HCT116 (cell line): ENCODE results near the gene ERGIC2. TPM values are rescaled to one million over a fixed set of nuclear protein-coding genes. Genes with fewer than 3 reads are reported as not detected.

Experiments used
- ATAC-seq: fragments of 200-7000 bp; cut with Tn5 transposase; 2 replicates; pipeline ENCODE4 v1.9.1; 2020; ENCODE audit warnings: mild to moderate bottlenecking, moderate library complexity
- BruUV-seq: library from RNA; stranded (reverse); fragments of 400-500 nt; replicated peaks from 2 replicates; lab custom pipeline; 2021; lab: Mats Ljungman, UMichigan
- CTCF ChIA-PET: fragments of 300-600 bp; sonication (Branson Sonifier 250); formaldehyde crosslinking; loops from one replicate; lab custom pipeline; 2021; ENCODE audit warnings: antibody characterized with exemption; lab: Charles Lee
- POLR2A ChIA-PET: fragments of 300-600, 350-600 bp; sonication (Branson Sonifier 250); formaldehyde crosslinking; loops from one replicate; lab custom pipeline; 2021; ENCODE audit warnings: antibody characterized with exemption; lab: Charles Lee
- RAD21 ChIA-PET, 2 experiments: fragments of 300-600 bp; sonication (Branson Sonifier 250); formaldehyde crosslinking; loops; one replicate each; lab custom pipeline; 2023; ENCODE audit warnings: low total read pairs in 2 of 2; ENCODE audit not compliant: uncharacterized antibody in 2 of 2, unreplicated experiment in 2 of 2, low non-redundant PET in 1 of 2; lab: Charles Lee
- DNase-seq: peaks from one replicate; pipeline ENCODE4 v3.0.0-alpha.2; 2010; ENCODE audit warnings: low read depth, low spot score
- H2AFZ ChIP-seq: fragments of 200-600 bp; shearing (Covaris generic), sonication (generic); 2 replicates; pipeline ENCODE4 v1.6.1; 2017; ENCODE audit warnings: low read depth, mixed run types, mixed read lengths, antibody characterized with exemption, low read length; ENCODE audit not compliant: poor library complexity, severe bottlenecking
- H3K27ac ChIP-seq: 2 replicates; pipeline ENCODE4 v1.5.1; 2012; ENCODE audit warnings: low read depth, low read length
- H3K27me3 ChIP-seq: fragments of 200-600 bp; sonication (generic); 2 replicates; pipeline ENCODE4 v1.6.1; 2016; ENCODE audit warnings: mixed run types, low read length, mixed read lengths; ENCODE audit not compliant: insufficient read depth
- H3K36me3 ChIP-seq, 2 experiments: fragments of 200-500 bp in 1 of 2; fragments of 200-600 bp in 1 of 2; sonication (Bioruptor generic) in 1 of 2; sonication (generic) in 1 of 2; 2 replicates each; pipeline versions ENCODE4 v1.5.1 to v1.6.1; 2014 to 2016; ENCODE audit warnings: low read length in 2 of 2, inconsistent platforms in 1 of 2, mixed read lengths in 1 of 2, mixed run types in 1 of 2; ENCODE audit not compliant: insufficient read depth in 2 of 2, control insufficient read depth in 1 of 2
- H3K4me1 ChIP-seq, 2 experiments: fragments of 200-600 bp in 1 of 2; sonication (generic) in 1 of 2; 2 replicates each; pipeline versions ENCODE4 v1.5.1 to v1.6.1; 2012 to 2017; ENCODE audit warnings: low read length in 2 of 2, inconsistent platforms in 1 of 2, mild to moderate bottlenecking in 1 of 2, mixed read lengths in 1 of 2, mixed run types in 1 of 2, moderate library complexity in 1 of 2; ENCODE audit not compliant: insufficient read depth in 2 of 2, control insufficient read depth in 1 of 2
- H3K4me2 ChIP-seq: fragments of 200-600 bp; sonication (generic); 2 replicates; pipeline ENCODE4 v1.6.1; 2017; ENCODE audit warnings: mixed run types, low read length, mixed read lengths
- H3K4me3 ChIP-seq, 2 experiments: fragments of 200-600 bp in 1 of 2; sonication (generic) in 1 of 2; replicated peaks in 1 of 2; 2 replicates each; pipeline ENCODE4 v1.5.1; 2011 to 2016; ENCODE audit warnings: low read length in 2 of 2, control low read depth in 1 of 2, low read depth in 1 of 2, mild to moderate bottlenecking in 1 of 2, mixed read lengths in 1 of 2, mixed run types in 1 of 2
- H3K79me2 ChIP-seq: fragments of 200-600 bp; sonication (generic); 2 replicates; pipeline ENCODE4 v1.6.1; 2017; ENCODE audit warnings: mild to moderate bottlenecking, mixed run types, low read length, moderate library complexity, mixed read lengths; ENCODE audit not compliant: insufficient read depth
- H3K9ac ChIP-seq: fragments of 200-600 bp; sonication (generic); 2 replicates; pipeline ENCODE4 v1.6.1; 2016; ENCODE audit warnings: low read length, mixed read lengths
- H3K9me2 ChIP-seq: fragments of 200-600 bp; sonication (generic), shearing (Covaris generic); 2 replicates; pipeline ENCODE4 v1.6.1; 2017; ENCODE audit warnings: mixed run types, mild to moderate bottlenecking, moderate library complexity; ENCODE audit not compliant: insufficient read depth
- H3K9me3 ChIP-seq, 2 experiments: fragments of 200-500 bp in 1 of 2; fragments of 200-600 bp in 1 of 2; sonication (Bioruptor generic) in 1 of 2; sonication (generic) in 1 of 2; 2 replicates each; pipeline ENCODE4 v1.6.1; 2014 to 2017; ENCODE audit warnings: low read length in 2 of 2, mixed read lengths in 2 of 2, inconsistent platforms in 1 of 2, low read depth in 1 of 2, mild to moderate bottlenecking in 1 of 2, mixed run types in 1 of 2, moderate library complexity in 1 of 2; ENCODE audit not compliant: control insufficient read depth in 1 of 2, insufficient read depth in 1 of 2
- H4K20me1 ChIP-seq: fragments of 200-600 bp; sonication (generic), shearing (Covaris generic); 2 replicates; pipeline ENCODE4 v1.6.1; 2017; ENCODE audit warnings: mixed run types, mild to moderate bottlenecking, moderate library complexity; ENCODE audit not compliant: insufficient read depth
- CEBPB ChIP-seq: IDR thresholded peaks from 2 replicates; pipeline ENCODE4 v1.6.1; 2012; ENCODE audit warnings: low read depth
- EZH2 ChIP-seq: fragments of 200-600 bp; sonication (generic); IDR thresholded peaks from 2 replicates; pipeline ENCODE4 v1.6.1; 2017; ENCODE audit warnings: antibody characterized with exemption, mixed run types
- EZH2phosphoT487 ChIP-seq: fragments of 200-600 bp; IDR thresholded peaks from 2 replicates; pipeline ENCODE4 v1.6.1; 2018; ENCODE audit warnings: antibody characterized with exemption, borderline replicate concordance
- FOSL1 ChIP-seq: IDR thresholded peaks from 2 replicates; pipeline ENCODE4 v1.6.1; 2012; ENCODE audit warnings: low read depth
- JUND ChIP-seq: IDR thresholded peaks from 2 replicates; pipeline ENCODE4 v1.6.1; 2012
- POLR2AphosphoS5 ChIP-seq: IDR thresholded peaks from 2 replicates; pipeline ENCODE4 v1.6.1; 2011; ENCODE audit warnings: mild to moderate bottlenecking, low read depth, low read length, moderate library complexity
- RAD21 ChIP-seq: IDR thresholded peaks from 2 replicates; pipeline ENCODE4 v1.6.1; 2012; ENCODE audit warnings: low read depth, mild to moderate bottlenecking
- SP1 ChIP-seq: IDR thresholded peaks from 2 replicates; pipeline ENCODE4 v1.6.1; 2012; ENCODE audit warnings: low read depth
- SRF ChIP-seq: IDR thresholded peaks from 2 replicates; pipeline ENCODE4 v1.6.1; 2012; ENCODE audit warnings: low read depth
- YY1 ChIP-seq: IDR thresholded peaks from 2 replicates; pipeline ENCODE4 v1.6.1; 2011; ENCODE audit warnings: low read length, low read depth, moderate library complexity, mild to moderate bottlenecking; ENCODE audit not compliant: insufficient replicate concordance; ENCODE audit errors: extremely low read depth
- ZFX ChIP-seq: fragments of 450-650 bp; IDR thresholded peaks from 2 replicates; pipeline ENCODE4 v1.6.1; 2017
- ZNF274 ChIP-seq: fragments of 200-500 bp; sonication (Bioruptor generic); IDR thresholded peaks from 2 replicates; pipeline ENCODE4 v1.6.1; 2014; ENCODE audit warnings: mild to moderate bottlenecking, low read depth, low read length, inconsistent platforms
- intact Hi-C: fragments of 100-400 bp; cut with micrococcal nuclease; formaldehyde crosslinking; loops from 2 replicates; pipeline ENCODE4 v1.10.0; 2022
- total RNA-seq: library from RNA; stranded (reverse); gene quantifications from one replicate; pipeline ENCODE4 v1.2.1, GENCODE V29; 2021; ENCODE audit not compliant: unreplicated experiment
- TF ChIP-seq, protein P1 (sequence below): IDR thresholded peaks from 2 replicates; pipeline ENCODE4 v1.6.1; 2012
- TF ChIP-seq, protein P2 (sequence below): IDR thresholded peaks from 2 replicates; pipeline ENCODE4 v1.6.1; 2011; ENCODE audit warnings: mild to moderate bottlenecking, low read length, moderate library complexity; ENCODE audit not compliant: insufficient replicate concordance; ENCODE audit errors: extremely low read depth
- TF ChIP-seq, protein P3 (sequence below): IDR thresholded peaks from 2 replicates; pipeline ENCODE4 v1.6.1; 2012; ENCODE audit warnings: low read depth

ERGIC2 gene
- total RNA-seq, 1 experiment from 2014 or later = 71.1 TPM

DNA sequence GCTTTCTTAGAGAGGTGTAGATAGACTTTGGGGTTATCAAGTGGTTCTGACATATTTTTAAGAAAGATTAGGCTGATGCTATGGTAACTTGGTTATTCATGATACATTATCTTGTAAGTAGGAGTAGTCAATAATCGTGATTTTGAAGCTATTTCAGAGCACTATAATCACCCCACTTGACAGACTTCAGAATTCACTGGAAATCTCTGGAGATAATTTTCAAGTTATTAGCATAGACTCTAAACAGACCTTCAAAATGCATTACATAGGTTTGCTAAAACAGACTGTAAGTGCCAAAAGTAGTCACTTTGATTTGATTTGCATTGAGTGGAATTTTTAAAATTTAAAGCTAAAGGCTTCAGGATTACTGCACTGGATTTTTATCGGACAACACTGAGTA lies 74.3 kb downstream of the ERGIC2 start:
- no TSS peak for BruUV-seq
- Histone ChIP-seq H3K27me3 (no peaks in the 10 kb centered on the region), H2AFZ (no peak overlapping the region), H3K4me1 (no peaks in the 10 kb centered on the region), H3K4me3 (no peak overlapping the region), H3K9ac (no peak overlapping the region), H4K20me1 (no peaks in the 10 kb centered on the region), H3K36me3 (no peaks in the 10 kb centered on the region), H3K9me2 (no peaks in the 10 kb centered on the region), H3K27ac (no peak overlapping the region), H3K4me2 (no peak overlapping the region), H3K79me2 (no peaks in the 10 kb centered on the region), H3K9me3 (no peaks in the 10 kb centered on the region)
- CTCF ChIA-PET = interaction anchor here (1.1 to 1.8 kb wide), 2 partner anchors 11 to 211 kb away, joined by 4 to 7 read pairs; no protein-coding TSS in a partner anchor
- ATAC-seq (no peak), DNase-seq (no peak)
- RAD21 ChIA-PET = no interaction called here
- POLR2A ChIA-PET = no interaction called here
- intact Hi-C loops = loop anchor here (10.0 kb wide), 1 partner anchor 828 kb away; no protein-coding TSS in a partner anchor
- no peak for TF ChIP-seq YY1
- no peak for TF ChIP-seq FOSL1
- no peak for TF ChIP-seq EZH2
- TF ChIP-seq, protein P1, sequence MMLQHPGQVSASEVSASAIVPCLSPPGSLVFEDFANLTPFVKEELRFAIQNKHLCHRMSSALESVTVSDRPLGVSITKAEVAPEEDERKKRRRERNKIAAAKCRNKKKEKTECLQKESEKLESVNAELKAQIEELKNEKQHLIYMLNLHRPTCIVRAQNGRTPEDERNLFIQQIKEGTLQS = no peak
- no peak for TF ChIP-seq POLR2AphosphoS5
- TF ChIP-seq JUND = no peak

DNA sequence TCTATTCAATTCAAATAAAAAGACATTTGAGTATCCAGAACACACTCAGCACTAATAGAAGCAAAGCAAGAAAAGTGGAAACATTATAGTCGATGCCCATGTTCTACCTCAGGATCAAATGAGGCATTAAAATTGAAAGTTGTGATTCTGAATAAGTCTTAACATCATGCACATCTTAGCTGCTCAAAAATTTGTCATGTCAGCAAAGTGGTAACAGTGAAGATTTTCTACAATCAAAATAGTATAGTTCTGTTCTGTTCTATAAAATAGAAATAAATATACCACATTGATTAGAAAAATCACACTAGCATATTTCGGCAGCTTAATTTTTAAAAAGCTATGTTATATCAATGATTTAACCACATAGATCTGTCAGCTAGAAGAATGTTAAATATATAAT lies 74.7 kb downstream of the ERGIC2 start:
- H4K20me1 ChIP-seq = no peaks in the 10 kb centered on the region
- CTCF ChIA-PET = interaction anchor here (1.1 to 1.8 kb wide), 2 partner anchors 11 to 211 kb away, joined by 4 to 7 read pairs; no protein-coding TSS in a partner anchor
- no peaks in the 10 kb centered on the region for H3K4me1 ChIP-seq
- ATAC-seq = no peak
- H3K4me2 ChIP-seq = no peak overlapping the region
- no peaks in the 10 kb centered on the region for H3K9me3 ChIP-seq
- no peaks in the 10 kb centered on the region for H3K36me3 ChIP-seq
- H3K27me3 ChIP-seq = no peaks in the 10 kb centered on the region
- RAD21 ChIA-PET = no interaction called here
- no peak overlapping the region for H3K27ac ChIP-seq
- intact Hi-C loops = loop anchor here (10.0 kb wide), 1 partner anchor 829 kb away; no protein-coding TSS in a partner anchor
- POLR2A ChIA-PET = no interaction called here
- no peak for DNase-seq
- no peak overlapping the region for H2AFZ ChIP-seq
- no peak overlapping the region for H3K4me3 ChIP-seq
- H3K79me2 ChIP-seq = no peaks in the 10 kb centered on the region
- H3K9ac ChIP-seq = no peak overlapping the region
- no TSS peak for BruUV-seq
- H3K9me2 ChIP-seq = no peaks in the 10 kb centered on the region
- no peak for TF ChIP-seq CEBPB
- no peak for TF ChIP-seq SP1
- no peak for TF ChIP-seq SRF
- TF ChIP-seq JUND = no peak
- no peak for TF ChIP-seq POLR2AphosphoS5
- no peak for TF ChIP-seq EZH2phosphoT487
- TF ChIP-seq RAD21 = no peak
- no peak for TF ChIP-seq ZFX
- no peak for TF ChIP-seq ZNF274
- TF ChIP-seq FOSL1 = no peak
- TF ChIP-seq, protein P2, sequence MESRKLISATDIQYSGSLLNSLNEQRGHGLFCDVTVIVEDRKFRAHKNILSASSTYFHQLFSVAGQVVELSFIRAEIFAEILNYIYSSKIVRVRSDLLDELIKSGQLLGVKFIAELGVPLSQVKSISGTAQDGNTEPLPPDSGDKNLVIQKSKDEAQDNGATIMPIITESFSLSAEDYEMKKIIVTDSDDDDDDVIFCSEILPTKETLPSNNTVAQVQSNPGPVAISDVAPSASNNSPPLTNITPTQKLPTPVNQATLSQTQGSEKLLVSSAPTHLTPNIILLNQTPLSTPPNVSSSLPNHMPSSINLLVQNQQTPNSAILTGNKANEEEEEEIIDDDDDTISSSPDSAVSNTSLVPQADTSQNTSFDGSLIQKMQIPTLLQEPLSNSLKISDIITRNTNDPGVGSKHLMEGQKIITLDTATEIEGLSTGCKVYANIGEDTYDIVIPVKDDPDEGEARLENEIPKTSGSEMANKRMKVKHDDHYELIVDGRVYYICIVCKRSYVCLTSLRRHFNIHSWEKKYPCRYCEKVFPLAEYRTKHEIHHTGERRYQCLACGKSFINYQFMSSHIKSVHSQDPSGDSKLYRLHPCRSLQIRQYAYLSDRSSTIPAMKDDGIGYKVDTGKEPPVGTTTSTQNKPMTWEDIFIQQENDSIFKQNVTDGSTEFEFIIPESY = no peak
- TF ChIP-seq, protein P3, sequence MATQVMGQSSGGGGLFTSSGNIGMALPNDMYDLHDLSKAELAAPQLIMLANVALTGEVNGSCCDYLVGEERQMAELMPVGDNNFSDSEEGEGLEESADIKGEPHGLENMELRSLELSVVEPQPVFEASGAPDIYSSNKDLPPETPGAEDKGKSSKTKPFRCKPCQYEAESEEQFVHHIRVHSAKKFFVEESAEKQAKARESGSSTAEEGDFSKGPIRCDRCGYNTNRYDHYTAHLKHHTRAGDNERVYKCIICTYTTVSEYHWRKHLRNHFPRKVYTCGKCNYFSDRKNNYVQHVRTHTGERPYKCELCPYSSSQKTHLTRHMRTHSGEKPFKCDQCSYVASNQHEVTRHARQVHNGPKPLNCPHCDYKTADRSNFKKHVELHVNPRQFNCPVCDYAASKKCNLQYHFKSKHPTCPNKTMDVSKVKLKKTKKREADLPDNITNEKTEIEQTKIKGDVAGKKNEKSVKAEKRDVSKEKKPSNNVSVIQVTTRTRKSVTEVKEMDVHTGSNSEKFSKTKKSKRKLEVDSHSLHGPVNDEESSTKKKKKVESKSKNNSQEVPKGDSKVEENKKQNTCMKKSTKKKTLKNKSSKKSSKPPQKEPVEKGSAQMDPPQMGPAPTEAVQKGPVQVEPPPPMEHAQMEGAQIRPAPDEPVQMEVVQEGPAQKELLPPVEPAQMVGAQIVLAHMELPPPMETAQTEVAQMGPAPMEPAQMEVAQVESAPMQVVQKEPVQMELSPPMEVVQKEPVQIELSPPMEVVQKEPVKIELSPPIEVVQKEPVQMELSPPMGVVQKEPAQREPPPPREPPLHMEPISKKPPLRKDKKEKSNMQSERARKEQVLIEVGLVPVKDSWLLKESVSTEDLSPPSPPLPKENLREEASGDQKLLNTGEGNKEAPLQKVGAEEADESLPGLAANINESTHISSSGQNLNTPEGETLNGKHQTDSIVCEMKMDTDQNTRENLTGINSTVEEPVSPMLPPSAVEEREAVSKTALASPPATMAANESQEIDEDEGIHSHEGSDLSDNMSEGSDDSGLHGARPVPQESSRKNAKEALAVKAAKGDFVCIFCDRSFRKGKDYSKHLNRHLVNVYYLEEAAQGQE = no peak
